GM23338 (cell line): Measurements from ENCODE around the gene MAP2K7. TPM values are rescaled to one million over a fixed set of nuclear protein-coding genes. Genes with fewer than 3 reads are reported as not detected.
A peak's percentile ranks its signal among the peaks of the same experiment; 100 is the strongest.

Source experiments
- ATAC-seq: fragments of 200-7000 bp; cut with Tn5 transposase; 3 replicates; pipeline ENCODE4 v1.9.1; 2020
- DNase-seq: peaks from one replicate; pipeline ENCODE4 v3.0.0-alpha.2; 2015; ENCODE audit warnings: low spot score
- H2AFZ ChIP-seq: fragments of 200-600 bp; sonication (generic); 2 replicates; pipeline ENCODE4 v1.8.0; 2016; ENCODE audit warnings: antibody characterized with exemption, mild to moderate bottlenecking, moderate library complexity
- H3F3A ChIP-seq: fragments of 200-600 bp; sonication (generic); replicated peaks from 2 replicates; pipeline ENCODE4 v1.8.0; 2017; ENCODE audit warnings: antibody characterized with exemption, mixed run types, low read depth
- H3K27ac ChIP-seq: fragments of 200-600 bp; sonication (generic); 2 replicates; pipeline ENCODE4 v1.6.1; 2016; ENCODE audit warnings: low read depth
- H3K27me3 ChIP-seq: fragments of 200-600 bp; sonication (generic); 2 replicates; pipeline ENCODE4 v1.8.0; 2016; ENCODE audit warnings: mild to moderate bottlenecking, mixed run types, moderate library complexity; ENCODE audit not compliant: insufficient read depth
- H3K36me3 ChIP-seq: fragments of 200-600 bp; sonication (generic); 2 replicates; pipeline ENCODE4 v1.8.0; 2016; ENCODE audit warnings: mild to moderate bottlenecking; ENCODE audit not compliant: insufficient read depth
- H3K4me1 ChIP-seq: fragments of 200-600 bp; sonication (generic); 2 replicates; pipeline ENCODE4 v1.8.0; 2016; ENCODE audit warnings: mild to moderate bottlenecking, moderate library complexity; ENCODE audit not compliant: insufficient read depth
- H3K4me2 ChIP-seq: fragments of 200-600 bp; sonication (generic); 2 replicates; pipeline ENCODE4 v1.7.1; 2017; ENCODE audit warnings: mixed run types
- H3K4me3 ChIP-seq: fragments of 200-600 bp; sonication (generic); 2 replicates; pipeline ENCODE4 v1.6.1; 2016; ENCODE audit warnings: mixed run types
- H3K79me2 ChIP-seq: fragments of 200-600 bp; sonication (generic); replicated peaks from 2 replicates; pipeline ENCODE4 v1.8.0; 2017; ENCODE audit warnings: mild to moderate bottlenecking; ENCODE audit not compliant: insufficient read depth
- H3K9me2 ChIP-seq: fragments of 200-600 bp; sonication (generic); 2 replicates; pipeline ENCODE4 v1.8.0; 2017; ENCODE audit not compliant: insufficient read depth
- H4K20me1 ChIP-seq: fragments of 200-600 bp; sonication (generic); replicated peaks from 2 replicates; pipeline ENCODE4 v1.8.0; 2017; ENCODE audit warnings: mild to moderate bottlenecking; ENCODE audit not compliant: insufficient read depth
- H3K27ac Mint-ChIP-seq: 2 replicates; pipeline ENCODE4 v1.8.0; 2020; ENCODE audit warnings: inconsistent platforms, mild to moderate bottlenecking, moderate library complexity, mixed read lengths
- H3K27me3 Mint-ChIP-seq: 3 replicates; pipeline ENCODE4 v1.8.0; 2022; ENCODE audit warnings: low read depth, mild to moderate bottlenecking, moderate library complexity, mixed read lengths, inconsistent platforms; ENCODE audit not compliant: insufficient read depth, poor library complexity
- H3K36me3 Mint-ChIP-seq: 3 replicates; pipeline ENCODE4 v1.8.0; 2021; ENCODE audit warnings: low read depth, mild to moderate bottlenecking, inconsistent platforms, moderate library complexity, mixed read lengths
- H3K4me1 Mint-ChIP-seq: 3 replicates; pipeline ENCODE4 v1.8.0; 2020; ENCODE audit warnings: mild to moderate bottlenecking, inconsistent platforms, mixed read lengths
- H3K4me3 Mint-ChIP-seq: 3 replicates; pipeline ENCODE4 v1.8.0; 2021; ENCODE audit warnings: moderate library complexity, mild to moderate bottlenecking, inconsistent platforms, mixed read lengths
- H3K9me3 Mint-ChIP-seq: 3 replicates; pipeline ENCODE4 v1.8.0; 2020; ENCODE audit warnings: moderate library complexity, mild to moderate bottlenecking, inconsistent platforms, mixed read lengths
- CTCF ChIP-seq, 2 experiments: fragments of 200-600 bp in 1 of 2; sonication (generic) in 1 of 2; conservative IDR thresholded peaks; 2 replicates each; pipeline versions ENCODE4 v1.5.1 to v1.6.1; 2016 to 2017; ENCODE audit warnings: antibody characterized with exemption in 2 of 2, low read depth in 2 of 2, mild to moderate bottlenecking in 2 of 2, moderate library complexity in 1 of 2
- ETS1 ChIP-seq: IDR thresholded peaks from 2 replicates; pipeline ENCODE4 v1.6.1; 2016; ENCODE audit warnings: antibody characterized with exemption
- EZH2 ChIP-seq: fragments of 200-600 bp; sonication (generic); IDR thresholded peaks from one replicate; pipeline ENCODE4 v1.8.0; 2017; ENCODE audit warnings: antibody characterized with exemption, mild to moderate bottlenecking, low read depth; ENCODE audit not compliant: unreplicated experiment
- POLR2AphosphoS5 ChIP-seq: IDR thresholded peaks from 2 replicates; pipeline ENCODE4 v1.6.1; 2016; ENCODE audit warnings: antibody characterized with exemption, low read depth
- ZNF331 ChIP-seq: fragments of 250-450 bp; sonication (Bioruptor Pico); IDR thresholded peaks from 2 replicates; pipeline ENCODE4 v1.5.0; 2020; ENCODE audit warnings: low read depth, mild to moderate bottlenecking, moderate library complexity
- ZNF462 ChIP-seq: fragments of 250-450 bp; sonication (Bioruptor Pico); IDR thresholded peaks from 2 replicates; pipeline ENCODE4 v1.5.0; 2020; ENCODE audit warnings: mild to moderate bottlenecking, moderate library complexity
- polyA plus RNA-seq: library from polyadenylated mRNA; unstranded; fragments of >200 nt; fragmentation: Nextera tagmentation; extraction: Ambion mirVana; gene quantifications from 2 replicates; pipeline ENCODE4 v1.2.1, GENCODE V29; 2016
- total RNA-seq: library from RNA; depleted of rRNA; stranded (reverse); fragments of >200 nt; shearing (Covaris generic); gene quantifications from 2 replicates; pipeline ENCODE4 v1.2.3, GENCODE V29; 2014

MAP2K7 gene
- total and polyA plus RNA-seq, 2 experiments from 2014 or later, result 11.3 to 22.6 TPM

- DNase-seq (peak; percentile 80), ATAC-seq (peak; percentile 15)
- Histone ChIP-seq H3K36me3 (no peaks in the 10 kb centered on the region), H3K4me3 (peak overlapping the region; percentile 66), H2AFZ (no peak overlapping the region), H3K27me3 (peaks cover 53% of the 10 kb centered on the region), H3K79me2 (no peaks in the 10 kb centered on the region), H3F3A (peaks cover 13% of the 10 kb centered on the region; the same call in 1 of the 2 replicates), H3K4me1 (peaks cover 23% of the 10 kb centered on the region; the same call in 1 of the 2 replicates), H4K20me1 (no peaks in the 10 kb centered on the region), H3K9me2 (no peaks in the 10 kb centered on the region), H3K27ac (no peak overlapping the region), H3K4me2 (peak overlapping the region; percentile 91)
- Mint-ChIP-seq H3K4me1 (peaks cover 28% of the 10 kb centered on the region), H3K27me3 (peaks cover 64% of the 10 kb centered on the region), H3K36me3 (peaks cover 5% of the 10 kb centered on the region; the same call in 2 of the 3 replicates), H3K4me3 (peak overlapping the region; percentile 54; the same call in 2 of the 3 replicates), H3K9me3 (no peaks in the 10 kb centered on the region), H3K27ac (no peak overlapping the region)
- TF ChIP-seq POLR2AphosphoS5 (peak; percentile 20; the same call in 1 of the 2 replicates), ETS1 (no peak), CTCF (conservative IDR thresholded peaks at IDR 0.05; ENCODE audit: low read depth in 2 of 2) (no peak)
Observed at GRCh38 chr19:7869453-7869909, 34.2 kb upstream of the MAP2K7 start.

- Histone ChIP-seq H3K9me2 (no peaks in the 10 kb centered on the region), H3F3A (peaks cover 13% of the 10 kb centered on the region; the same call in 1 of the 2 replicates), H3K36me3 (no peaks in the 10 kb centered on the region), H2AFZ (no peak overlapping the region), H4K20me1 (no peaks in the 10 kb centered on the region), H3K4me2 (peak overlapping the region; percentile 91), H3K27me3 (peaks cover 48% of the 10 kb centered on the region), H3K4me3 (peak overlapping the region; percentile 66), H3K27ac (no peak overlapping the region), H3K79me2 (no peaks in the 10 kb centered on the region), H3K4me1 (peaks cover 26% of the 10 kb centered on the region; the same call in 1 of the 2 replicates)
- peaks cover 5% of the 10 kb centered on the region; the same call in 2 of the 3 replicates for H3K36me3 Mint-ChIP-seq
- H3K9me3 Mint-ChIP-seq, result no peaks in the 10 kb centered on the region
- DNase-seq (peak; percentile 96), ATAC-seq (peak; percentile 16)
- peaks cover 60% of the 10 kb centered on the region for H3K27me3 Mint-ChIP-seq
- no peak overlapping the region for H3K27ac Mint-ChIP-seq
- H3K4me3 Mint-ChIP-seq, result peak overlapping the region; percentile 67
- H3K4me1 Mint-ChIP-seq, result peaks cover 25% of the 10 kb centered on the region
- TF ChIP-seq ZNF331 (CRISPR knock-in tag), result no peak
- no peak for TF ChIP-seq CTCF (conservative IDR thresholded peaks at IDR 0.05; ENCODE audit: low read depth in 2 of 2)
- TF ChIP-seq EZH2, result no peak
- TF ChIP-seq ZNF462 (CRISPR knock-in tag), result no peak
Observed at GRCh38 chr19:7869910-7870511, 33.7 kb upstream of the MAP2K7 start.
